IMR-90 (cell line): ENCODE results near the gene KXD1. TPM values are rescaled to one million over a fixed set of nuclear protein-coding genes. Genes with fewer than 3 reads are reported as not detected.

Experiments
- ATAC-seq: fragments of 200-7000 bp; cut with Tn5 transposase; 2 replicates; pipeline ENCODE4 v1.9.1; 2020; ENCODE audit warnings: low read depth, mild to moderate bottlenecking, moderate library complexity
- BruUV-seq: library from RNA; stranded (reverse); fragments of 400-500 nt; replicated peaks from 2 replicates; lab custom pipeline; 2021; lab: Mats Ljungman, UMichigan
- CTCF ChIA-PET: fragments of 300-600 bp; formaldehyde crosslinking; extraction: SDS; loops from one replicate; lab custom pipeline; 2021; ENCODE audit warnings: antibody characterized with exemption; lab: Yijun Ruan, JAX
- POLR2A ChIA-PET: fragments of 300-600 bp; sonication (Branson Sonifier 250); formaldehyde crosslinking; loops from one replicate; lab custom pipeline; 2022; ENCODE audit warnings: antibody characterized with exemption; ENCODE audit not compliant: unreplicated experiment; lab: Charles Lee
- DNase-seq: peaks from one replicate; pipeline ENCODE4 v3.0.0; 2013
- H2AFZ ChIP-seq: replicated peaks from 2 replicates; pipeline ENCODE3; 2013; ENCODE audit warnings: low read length, mild to moderate bottlenecking; ENCODE audit not compliant: poor library complexity
- H2AK5ac ChIP-seq: 2 replicates; pipeline ENCODE4 v1.6.1; 2013; ENCODE audit warnings: low read depth, low read length, inconsistent platforms
- H2AK9ac ChIP-seq: replicated peaks from 2 replicates; pipeline ENCODE3; 2013; ENCODE audit warnings: mild to moderate bottlenecking, low read depth, low read length, moderate library complexity; ENCODE audit not compliant: poor library complexity
- H2BK120ac ChIP-seq: 2 replicates; pipeline ENCODE4 v1.6.1; 2013; ENCODE audit warnings: low read depth, low read length, inconsistent platforms
- H2BK15ac ChIP-seq: 3 replicates; pipeline ENCODE4 v1.6.1; 2013; ENCODE audit warnings: low read depth, low read length, inconsistent platforms
- H2BK20ac ChIP-seq: 2 replicates; pipeline ENCODE4 v1.6.1; 2013; ENCODE audit warnings: low read depth, mild to moderate bottlenecking, inconsistent platforms, low read length, moderate library complexity
- H2BK5ac ChIP-seq: 2 replicates; pipeline ENCODE4 v1.6.1; 2013; ENCODE audit warnings: mild to moderate bottlenecking, low read depth, low read length, inconsistent platforms; ENCODE audit not compliant: poor library complexity, severe bottlenecking
- H3K14ac ChIP-seq: replicated peaks from 2 replicates; pipeline ENCODE4 v1.6.1; 2013; ENCODE audit warnings: low read depth, low read length, inconsistent platforms
- H3K18ac ChIP-seq: 2 replicates; pipeline ENCODE4 v1.6.1; 2013; ENCODE audit warnings: low read depth, low read length, control low read depth
- H3K23ac ChIP-seq: 2 replicates; pipeline ENCODE4 v1.6.1; 2013; ENCODE audit warnings: low read depth, low read length, inconsistent platforms
- H3K27ac ChIP-seq: 2 replicates; pipeline ENCODE4 v1.5.1; 2013; ENCODE audit warnings: mild to moderate bottlenecking, control low read depth, low read length; ENCODE audit not compliant: insufficient read depth
- H3K27me3 ChIP-seq: 2 replicates; pipeline ENCODE4 v1.6.1; 2013; ENCODE audit warnings: low read length; ENCODE audit not compliant: control insufficient read depth, insufficient read depth
- H3K36me3 ChIP-seq: 2 replicates; pipeline ENCODE4 v1.6.1; 2013; ENCODE audit warnings: low read length, mixed read lengths; ENCODE audit not compliant: control insufficient read depth, insufficient read depth
- H3K4ac ChIP-seq: 2 replicates; pipeline ENCODE4 v1.6.1; 2013; ENCODE audit warnings: low read depth, low read length, inconsistent platforms
- H3K4me1 ChIP-seq: 2 replicates; pipeline ENCODE4 v1.6.1; 2013; ENCODE audit warnings: low read length, mixed read lengths; ENCODE audit not compliant: control insufficient read depth, insufficient read depth
- H3K4me2 ChIP-seq: 2 replicates; pipeline ENCODE4 v1.6.1; 2013; ENCODE audit warnings: low read depth, mild to moderate bottlenecking, control low read depth, low read length, moderate library complexity
- H3K4me3 ChIP-seq: 2 replicates; pipeline ENCODE4 v1.5.1; 2013; ENCODE audit warnings: low read depth, mild to moderate bottlenecking, control low read depth, low read length, moderate library complexity; ENCODE audit not compliant: insufficient read depth
- H3K56ac ChIP-seq: 2 replicates; pipeline ENCODE4 v1.6.1; 2013; ENCODE audit warnings: low read length, inconsistent platforms; ENCODE audit not compliant: insufficient read depth; ENCODE audit errors: extremely low read depth
- H3K79me1 ChIP-seq, 2 experiments: 2 replicates each; pipeline ENCODE4 v1.6.1; 2013; ENCODE audit warnings: low read length in 2 of 2, inconsistent platforms in 1 of 2, low read depth in 1 of 2
- H3K9ac ChIP-seq: 2 replicates; pipeline ENCODE4 v1.6.1; 2013; ENCODE audit warnings: low read depth, low read length, control low read depth
- H3K9me1 ChIP-seq: 2 replicates; pipeline ENCODE4 v1.6.1; 2013; ENCODE audit warnings: low read length, inconsistent platforms; ENCODE audit not compliant: insufficient read depth
- H3K9me3 ChIP-seq: 2 replicates; pipeline ENCODE4 v1.6.1; 2013; ENCODE audit warnings: low read length; ENCODE audit not compliant: control insufficient read depth, insufficient read depth
- H4K20me1 ChIP-seq: 2 replicates; pipeline ENCODE4 v1.6.1; 2013; ENCODE audit warnings: low read length, inconsistent platforms; ENCODE audit not compliant: insufficient read depth
- H4K5ac ChIP-seq: 2 replicates; pipeline ENCODE4 v1.6.1; 2013; ENCODE audit warnings: mild to moderate bottlenecking, low read depth, low read length, control low read depth
- H4K8ac ChIP-seq, 2 experiments: 2 replicates each; pipeline ENCODE4 v1.6.1; 2013; ENCODE audit warnings: low read depth in 2 of 2, low read length in 2 of 2, control low read depth in 1 of 2, inconsistent platforms in 1 of 2
- H4K91ac ChIP-seq: 2 replicates; pipeline ENCODE4 v1.6.1; 2013; ENCODE audit warnings: low read depth, low read length, inconsistent platforms; ENCODE audit not compliant: insufficient read depth
- BHLHE40 ChIP-seq: fragments of 150-350 bp; IDR thresholded peaks from 2 replicates; pipeline ENCODE4 v1.6.1; 2016; ENCODE audit warnings: mild to moderate bottlenecking, low read depth, low read length
- CHD1 ChIP-seq: IDR thresholded peaks from 2 replicates; pipeline ENCODE4 v1.6.1; 2012; ENCODE audit warnings: low read depth, low read length, improper control_type of control experiment
- FOS ChIP-seq: fragments of 150-350 bp; IDR thresholded peaks from 2 replicates; pipeline ENCODE4 v1.6.1; 2016; ENCODE audit warnings: low read depth, low read length
- MAFK ChIP-seq: IDR thresholded peaks from 2 replicates; pipeline ENCODE4 v1.6.1; 2012; ENCODE audit warnings: low read depth, low read length, improper control_type of control experiment
- MAZ ChIP-seq: IDR thresholded peaks from 2 replicates; pipeline ENCODE4 v1.6.1; 2012; ENCODE audit warnings: low read depth, mild to moderate bottlenecking, low read length, improper control_type of control experiment, moderate library complexity, borderline replicate concordance
- MXI1 ChIP-seq: IDR thresholded peaks from 2 replicates; pipeline ENCODE4 v1.6.1; 2012; ENCODE audit warnings: low read depth, mild to moderate bottlenecking, low read length, moderate library complexity, borderline replicate concordance
- NFE2L2 ChIP-seq: fragments of 150-350 bp; IDR thresholded peaks from 2 replicates; pipeline ENCODE4 v1.6.1; 2016; ENCODE audit warnings: low read depth, mild to moderate bottlenecking, low read length
- RAD21 ChIP-seq: IDR thresholded peaks from 2 replicates; pipeline ENCODE4 v1.6.1; 2012; ENCODE audit warnings: low read length, improper control_type of control experiment
- RCOR1 ChIP-seq: IDR thresholded peaks from 2 replicates; pipeline ENCODE4 v1.6.1; 2012; ENCODE audit warnings: mild to moderate bottlenecking, low read length, improper control_type of control experiment; ENCODE audit not compliant: insufficient replicate concordance
- RFX5 ChIP-seq: IDR thresholded peaks from 2 replicates; pipeline ENCODE4 v1.8.0; 2012; ENCODE audit warnings: low read depth, mild to moderate bottlenecking, low read length, moderate library complexity
- SMC3 ChIP-seq: fragments of 150-350 bp; IDR thresholded peaks from 2 replicates; pipeline ENCODE4 v1.6.1; 2016; ENCODE audit warnings: low read depth, mild to moderate bottlenecking, antibody characterized with exemption, low read length, moderate library complexity
- WGBS, 2 experiments: methylation state at CpG; one replicate each; pipeline versions ENCODE4 v1.1.5 to v1.1.7; 2013; ENCODE audit warnings: missing lambda C conversion rate in 2 of 2; ENCODE audit not compliant: insufficient read length in 1 of 2; ENCODE audit errors: extremely low coverage in 2 of 2; 5-methylcytosine and 5-hydroxymethylcytosine counted together
- dilution Hi-C: fragments of 300-500 bp; cut with HindIII; formaldehyde crosslinking; loops from one replicate; pipeline ENCODE4 v1.14.3; 2018; ENCODE audit warnings: low sequenced_read_pairs; ENCODE audit not compliant: unreplicated experiment
- in situ Hi-C: fragments of 300-500 bp; cut with MboI; formaldehyde crosslinking; loops from 3 replicates; pipeline ENCODE4 v1.14.3; 2019; ENCODE audit warnings: low sequenced_read_pairs, inconsistent platforms, mixed read lengths
- intact Hi-C: fragments of 100-400 bp; cut with micrococcal nuclease; formaldehyde crosslinking; loops from 2 replicates; pipeline ENCODE4 v1.10.0; 2022
- polyA plus RNA-seq, 3 experiments: library from polyadenylated mRNA; depleted of rRNA; stranded (reverse); fragments of >200 nt; gene quantifications; 2 replicates each; pipeline ENCODE4 v1.2.3, GENCODE V29; 2012; ENCODE audit warnings: low replicate concordance in 1 of 3
- total RNA-seq: library from RNA; depleted of rRNA; stranded (reverse); fragments of >200 nt; gene quantifications from 2 replicates; pipeline ENCODE4 v1.2.3, GENCODE V29; 2012
- TF ChIP-seq, protein P1 (sequence below): fragments of 150-350 bp; IDR thresholded peaks from 2 replicates; pipeline ENCODE4 v1.6.1; 2016; ENCODE audit warnings: low read depth, mild to moderate bottlenecking, low read length, moderate library complexity, borderline replicate concordance
- TF ChIP-seq, protein P2 (sequence below): conservative IDR thresholded peaks from 2 replicates; pipeline ENCODE4 v1.5.1; 2012; ENCODE audit warnings: mild to moderate bottlenecking, low read depth, low read length, improper control_type of control experiment

The KXD1 gene
- total and polyA plus RNA-seq, 2 of the 4 experiments (the other 2 are of a cell fraction): 66.7 to 196 TPM

DNA sequence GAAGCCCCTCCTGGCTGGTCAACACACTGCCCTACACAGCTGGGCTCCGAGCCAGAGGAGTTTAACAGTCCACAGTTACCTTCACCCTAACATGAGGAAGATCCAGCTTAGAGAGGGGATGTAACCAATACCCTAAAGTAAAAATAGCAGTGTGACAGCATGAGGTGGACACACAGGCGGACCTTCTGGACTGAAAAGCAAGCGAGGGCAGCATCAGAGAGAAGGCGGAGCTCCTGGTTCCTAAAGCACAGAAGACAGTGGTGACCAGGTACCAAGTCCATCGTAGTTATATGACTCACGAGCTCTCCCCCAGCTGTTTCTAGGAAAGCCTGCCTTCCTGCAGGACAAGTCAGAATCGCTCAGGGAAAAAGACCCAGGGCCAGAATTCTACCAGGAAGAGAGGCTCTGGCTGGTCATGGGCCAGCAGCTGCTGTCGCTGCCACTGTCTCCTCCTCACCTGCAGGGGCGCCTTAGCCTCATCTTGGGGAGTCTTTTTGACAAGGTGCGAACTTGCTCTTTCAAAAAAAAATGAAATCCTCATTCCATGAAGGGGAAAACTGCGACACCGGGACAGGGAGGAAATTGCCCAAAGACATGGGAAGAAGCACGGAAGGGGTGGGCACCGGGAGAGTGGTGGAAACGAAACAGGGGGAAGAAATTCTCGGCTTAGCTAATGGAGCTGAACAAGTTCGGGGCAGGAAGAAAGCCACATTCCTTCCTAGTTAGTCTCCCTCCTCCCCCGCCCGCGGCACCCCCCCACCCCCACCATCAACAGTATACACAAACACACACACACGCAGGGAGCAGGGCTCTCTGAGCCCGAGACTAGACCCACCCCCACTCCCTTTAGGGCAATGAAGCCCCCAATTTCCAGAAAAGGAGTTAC is 37.5 kb upstream of the KXD1 start:
- 36% methylated on average over 2 of the region's 22 CpGs; no CpG with 5 or more reads in 1 of the 2 experiments for WGBS, 2 experiments
- peak; percentile 85 for DNase-seq
- H4K20me1 ChIP-seq: peaks cover 54% of the 10 kb centered on the region
- peak; percentile 14 for ATAC-seq
- peak overlapping the region; percentile 99 for H3K56ac ChIP-seq
- peak overlapping the region; percentile 94; the same call in 2 of the 3 replicates for H2BK15ac ChIP-seq
- H3K14ac ChIP-seq: peak overlapping the region; percentile 99
- no TSS peak for BruUV-seq
- H3K27ac ChIP-seq: peak overlapping the region; percentile 96
- peak overlapping the region; percentile 92 for H3K4me3 ChIP-seq
- H3K9me3 ChIP-seq: no peaks in the 10 kb centered on the region
- H3K18ac ChIP-seq: peak overlapping the region; percentile 92
- peak overlapping the region; percentile 81 for H2AFZ ChIP-seq
- peak overlapping the region; percentile 81 to 97 for H4K8ac ChIP-seq
- ChIA-PET CTCF (interaction anchor here (0.6 to 1.6 kb wide), 11 partner anchors 37 to 647 kb away, joined by 3 to 5 read pairs (median 3); partner anchors contain the start of gene REX1BD), POLR2A (no interaction called here)
- H4K91ac ChIP-seq: peak overlapping the region; percentile 99
- peak overlapping the region; percentile 98 for H2BK120ac ChIP-seq
- H3K79me1 ChIP-seq: peaks cover 0 to 51% of the 10 kb centered on the region in 2 experiments; a peak in 3 of 4 replicates
- in situ Hi-C loops: no loop called here
- H2AK9ac ChIP-seq: peak overlapping the region; percentile 99
- peak overlapping the region; percentile 95 for H3K9ac ChIP-seq
- no peaks in the 10 kb centered on the region for H3K36me3 ChIP-seq
- peaks cover 8% of the 10 kb centered on the region for H3K4me1 ChIP-seq
- H2BK5ac ChIP-seq: peak overlapping the region; percentile 97
- H4K5ac ChIP-seq: peak overlapping the region; percentile 84
- peak overlapping the region; percentile 99 for H2AK5ac ChIP-seq
- intact Hi-C loops: loop anchor here (1.0 kb wide), 1 partner anchor 50 kb away; no protein-coding TSS in a partner anchor
- peak overlapping the region; percentile 86 for H3K4me2 ChIP-seq
- H2BK20ac ChIP-seq: peak overlapping the region; percentile 88
- H3K4ac ChIP-seq: peak overlapping the region; percentile 100
- dilution Hi-C loops: no loop called here
- H3K23ac ChIP-seq: peak overlapping the region; percentile 98
- H3K27me3 ChIP-seq: no peaks in the 10 kb centered on the region
- peaks cover 23% of the 10 kb centered on the region for H3K9me1 ChIP-seq
- TF ChIP-seq NFE2L2: no peak
- peak; percentile 40; the same call in 1 of the 2 replicates for TF ChIP-seq MAZ
- no peak for TF ChIP-seq RFX5
- TF ChIP-seq BHLHE40: 0 out of 2 replicates have a peak, but pooled peaks have one; percentile 16
- no peak for TF ChIP-seq RCOR1
- peak; percentile 19; the same call in 1 of the 2 replicates for TF ChIP-seq FOS
- TF ChIP-seq SMC3: no peak
- TF ChIP-seq MXI1: no peak
- TF ChIP-seq, protein P1, sequence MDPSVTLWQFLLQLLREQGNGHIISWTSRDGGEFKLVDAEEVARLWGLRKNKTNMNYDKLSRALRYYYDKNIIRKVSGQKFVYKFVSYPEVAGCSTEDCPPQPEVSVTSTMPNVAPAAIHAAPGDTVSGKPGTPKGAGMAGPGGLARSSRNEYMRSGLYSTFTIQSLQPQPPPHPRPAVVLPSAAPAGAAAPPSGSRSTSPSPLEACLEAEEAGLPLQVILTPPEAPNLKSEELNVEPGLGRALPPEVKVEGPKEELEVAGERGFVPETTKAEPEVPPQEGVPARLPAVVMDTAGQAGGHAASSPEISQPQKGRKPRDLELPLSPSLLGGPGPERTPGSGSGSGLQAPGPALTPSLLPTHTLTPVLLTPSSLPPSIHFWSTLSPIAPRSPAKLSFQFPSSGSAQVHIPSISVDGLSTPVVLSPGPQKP: no peak
- TF ChIP-seq MAFK: no peak
- peak; percentile 20; the same call in 1 of the 2 replicates for TF ChIP-seq RAD21
- TF ChIP-seq CHD1: no peak; the same call in 1 of the 2 replicates
- TF ChIP-seq, protein P2, sequence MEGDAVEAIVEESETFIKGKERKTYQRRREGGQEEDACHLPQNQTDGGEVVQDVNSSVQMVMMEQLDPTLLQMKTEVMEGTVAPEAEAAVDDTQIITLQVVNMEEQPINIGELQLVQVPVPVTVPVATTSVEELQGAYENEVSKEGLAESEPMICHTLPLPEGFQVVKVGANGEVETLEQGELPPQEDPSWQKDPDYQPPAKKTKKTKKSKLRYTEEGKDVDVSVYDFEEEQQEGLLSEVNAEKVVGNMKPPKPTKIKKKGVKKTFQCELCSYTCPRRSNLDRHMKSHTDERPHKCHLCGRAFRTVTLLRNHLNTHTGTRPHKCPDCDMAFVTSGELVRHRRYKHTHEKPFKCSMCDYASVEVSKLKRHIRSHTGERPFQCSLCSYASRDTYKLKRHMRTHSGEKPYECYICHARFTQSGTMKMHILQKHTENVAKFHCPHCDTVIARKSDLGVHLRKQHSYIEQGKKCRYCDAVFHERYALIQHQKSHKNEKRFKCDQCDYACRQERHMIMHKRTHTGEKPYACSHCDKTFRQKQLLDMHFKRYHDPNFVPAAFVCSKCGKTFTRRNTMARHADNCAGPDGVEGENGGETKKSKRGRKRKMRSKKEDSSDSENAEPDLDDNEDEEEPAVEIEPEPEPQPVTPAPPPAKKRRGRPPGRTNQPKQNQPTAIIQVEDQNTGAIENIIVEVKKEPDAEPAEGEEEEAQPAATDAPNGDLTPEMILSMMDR: peak; percentile 58
